Measurements from ENCODE around the gene VGLL4. TPM values are rescaled to one million over a fixed set of nuclear protein-coding genes. Genes with fewer than 3 reads are reported as not detected.
A peak's percentile ranks its signal among the peaks of the same experiment; 100 is the strongest.

The VGLL4 gene
- total RNA-seq, 1 experiment from 2014 or later, result 26.9 TPM

DNA sequence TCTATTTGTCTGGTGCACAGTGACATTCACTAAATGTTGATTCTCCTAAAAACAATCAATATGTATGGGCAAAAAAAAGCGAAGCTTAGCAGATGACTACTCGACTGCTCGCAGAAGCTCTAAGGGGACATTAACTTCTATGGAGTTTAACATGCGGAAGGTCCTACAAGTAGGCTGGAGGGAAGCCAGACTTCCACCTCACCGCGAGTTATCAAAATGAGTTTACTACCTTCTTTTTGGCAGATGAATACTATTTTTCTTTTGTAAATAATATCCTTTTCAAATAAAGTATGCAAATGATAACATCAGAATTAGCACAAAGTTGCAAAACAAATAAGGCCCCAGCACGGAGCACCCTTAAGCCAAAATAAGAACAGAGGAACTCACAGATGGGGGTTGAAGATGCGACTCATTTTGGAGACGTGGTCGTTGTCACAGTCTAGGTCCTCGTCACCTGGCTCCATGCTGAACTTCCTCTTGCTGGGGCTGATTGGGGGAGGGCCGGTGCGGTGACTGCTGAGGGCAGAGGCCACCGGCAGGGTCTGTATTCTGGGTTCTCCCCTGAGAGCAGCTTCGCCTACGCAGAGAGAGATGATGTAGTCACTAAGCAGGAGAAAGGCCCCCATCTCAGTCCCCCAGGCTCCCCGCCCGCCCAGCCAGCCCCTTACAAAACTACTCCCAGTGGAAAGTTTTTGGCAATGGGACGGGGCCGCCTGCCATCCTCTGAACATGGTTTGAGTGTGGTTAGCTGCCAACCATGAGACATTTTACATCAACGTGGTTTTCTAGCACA, 42.1 kb downstream of the VGLL4 start:
- Histone ChIP-seq H2AFZ (ENCODE audit: low read depth, low read length, poor library complexity, severe bottlenecking) (no peak overlapping the region), H3K36me3 (ENCODE audit: control insufficient read depth in 1 of 2, insufficient read depth in 2 of 2, low read length in 2 of 2) (no peaks in the 10 kb centered on the region), H3K79me2 (ENCODE audit: insufficient read depth, low read length) (peaks cover 9% of the 10 kb centered on the region), H3K4me1 (ENCODE audit: control insufficient read depth in 1 of 2, insufficient read depth in 2 of 2, low read length in 2 of 2) (peaks cover 2 to 24% of the 10 kb centered on the region in 2 experiments; a peak in 2 of 4 replicates), H3K9ac (ENCODE audit: low read length) (no peak overlapping the region), H3K4me2 (ENCODE audit: low read length) (peak overlapping the region; percentile 51; the same call in 1 of the 2 replicates), H3K27ac (ENCODE audit: low read depth, low read length) (no peak overlapping the region), H3K27me3 (ENCODE audit: insufficient read depth, low read length) (no peaks in the 10 kb centered on the region), H4K20me1 (ENCODE audit: insufficient read depth) (no peaks in the 10 kb centered on the region), H3K9me2 (ENCODE audit: insufficient read depth) (no peaks in the 10 kb centered on the region), H3K9me3 (ENCODE audit: control insufficient read depth in 1 of 2, insufficient read depth in 1 of 2, low read depth in 1 of 2, low read length in 2 of 2) (no peaks in the 10 kb centered on the region), H3K4me3 (replicated peaks in 1 of 2; ENCODE audit: low read depth in 1 of 2, low read length in 2 of 2) (no peak overlapping the region)
- CTCF ChIA-PET, result no interaction called here
- TF ChIP-seq, protein P1, sequence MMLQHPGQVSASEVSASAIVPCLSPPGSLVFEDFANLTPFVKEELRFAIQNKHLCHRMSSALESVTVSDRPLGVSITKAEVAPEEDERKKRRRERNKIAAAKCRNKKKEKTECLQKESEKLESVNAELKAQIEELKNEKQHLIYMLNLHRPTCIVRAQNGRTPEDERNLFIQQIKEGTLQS (IDR thresholded peaks at IDR 0.05), result no peak
- POLR2A ChIA-PET, result no interaction called here
- RAD21 ChIA-PET (ENCODE audit: low non-redundant PET in 1 of 2, low total read pairs in 2 of 2, uncharacterized antibody in 2 of 2, unreplicated experiment in 2 of 2), result no interaction called here
- DNase-seq (ENCODE audit: low read depth, low spot score) (no peak), ATAC-seq (no peak)
- intact Hi-C loops (cut with micrococcal nuclease), result no loop called here
- no TSS peak for BruUV-seq (replicated peaks)

DNA sequence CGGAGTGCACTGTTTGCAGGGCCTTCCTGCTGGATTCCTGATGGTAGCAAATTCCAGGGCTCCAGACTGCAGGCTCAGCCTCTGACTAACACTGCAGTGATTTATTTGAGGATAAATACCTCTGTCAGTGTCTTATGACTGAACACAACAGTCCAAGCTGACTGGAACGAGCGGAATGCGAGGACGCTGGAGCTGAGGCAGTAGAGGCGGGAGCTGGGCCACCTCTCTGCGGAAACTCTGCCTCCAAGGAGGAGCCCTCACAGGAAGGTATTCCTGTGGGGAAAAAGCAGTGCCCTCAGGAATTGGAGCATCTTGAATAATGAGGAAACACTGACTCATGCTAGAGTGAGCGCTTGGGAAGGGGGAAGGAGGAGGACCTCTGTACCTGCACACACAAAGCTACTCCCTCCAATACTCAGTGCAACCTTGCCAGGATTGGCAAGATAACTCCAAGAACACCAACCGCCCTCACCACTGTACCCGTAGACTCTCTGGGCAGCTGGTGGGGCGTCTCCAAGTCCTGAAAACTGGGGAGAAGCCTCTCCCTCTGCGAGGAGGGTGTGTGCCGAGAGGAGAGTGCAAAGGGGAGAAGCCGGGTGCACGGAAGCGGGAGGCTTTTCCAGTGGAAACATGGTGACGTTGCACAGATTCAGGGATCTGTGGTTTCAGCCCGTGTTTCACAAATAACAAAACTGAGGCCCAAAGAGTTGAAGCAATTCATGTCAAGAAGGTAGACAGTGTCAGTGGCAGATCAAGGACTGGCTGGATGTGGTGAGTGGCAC, 43.0 kb downstream of the VGLL4 start:
- DNase-seq (ENCODE audit: low read depth, low spot score) (peak; percentile 61), ATAC-seq (peak; percentile 95)
- TF ChIP-seq EZH2phosphoT487 (IDR thresholded peaks at IDR 0.05; ENCODE audit: borderline replicate concordance), result no peak
- TF ChIP-seq, protein P1 (IDR thresholded peaks at IDR 0.05), result 0 out of 2 replicates have a peak, but pooled peaks have one; percentile 13
- peak; percentile 38; the same call in 1 of the 2 replicates for TF ChIP-seq CBX3 (IDR thresholded peaks at IDR 0.05; ENCODE audit: low read depth)
- peak; percentile 60 for TF ChIP-seq JUND (IDR thresholded peaks at IDR 0.05)
- peak; percentile 61 for TF ChIP-seq FOSL1 (IDR thresholded peaks at IDR 0.05; ENCODE audit: low read depth)
- peak; percentile 37; the same call in 1 of the 2 replicates for TF ChIP-seq SP1 (IDR thresholded peaks at IDR 0.05; ENCODE audit: low read depth)
- TF ChIP-seq EZH2 (IDR thresholded peaks at IDR 0.05), result no peak
- Histone ChIP-seq H3K4me3 (replicated peaks in 1 of 2; ENCODE audit: low read depth in 1 of 2, low read length in 2 of 2) (no peak overlapping the region), H3K36me3 (ENCODE audit: control insufficient read depth in 1 of 2, insufficient read depth in 2 of 2, low read length in 2 of 2) (no peaks in the 10 kb centered on the region), H3K27ac (ENCODE audit: low read depth, low read length) (peak overlapping the region; percentile 33; the same call in 1 of the 2 replicates), H3K4me1 (ENCODE audit: control insufficient read depth in 1 of 2, insufficient read depth in 2 of 2, low read length in 2 of 2) (peaks cover 2 to 24% of the 10 kb centered on the region in 2 experiments; a peak in 2 of 4 replicates), H3K79me2 (ENCODE audit: insufficient read depth, low read length) (peaks cover 9% of the 10 kb centered on the region), H2AFZ (ENCODE audit: low read depth, low read length, poor library complexity, severe bottlenecking) (no peak overlapping the region), H3K9me2 (ENCODE audit: insufficient read depth) (no peaks in the 10 kb centered on the region), H3K9ac (ENCODE audit: low read length) (no peak overlapping the region), H3K27me3 (ENCODE audit: insufficient read depth, low read length) (no peaks in the 10 kb centered on the region), H3K4me2 (ENCODE audit: low read length) (peak overlapping the region; percentile 51), H4K20me1 (ENCODE audit: insufficient read depth) (no peaks in the 10 kb centered on the region), H3K9me3 (ENCODE audit: control insufficient read depth in 1 of 2, insufficient read depth in 1 of 2, low read depth in 1 of 2, low read length in 2 of 2) (no peaks in the 10 kb centered on the region)
- CTCF ChIA-PET, result no interaction called here
- intact Hi-C loops (cut with micrococcal nuclease), result no loop called here
- RAD21 ChIA-PET (ENCODE audit: low non-redundant PET in 1 of 2, low total read pairs in 2 of 2, uncharacterized antibody in 2 of 2, unreplicated experiment in 2 of 2), result no interaction called here
- no TSS peak for BruUV-seq (replicated peaks)
- POLR2A ChIA-PET, result no interaction called here
